SH-SY5Y (cell line): ENCODE measurements around the gene PCNX2.

Experiments used
- GATA2 ChIP-seq: IDR thresholded peaks from 2 replicates; pipeline ENCODE4 v1.6.1; 2011; ENCODE audit warnings: mild to moderate bottlenecking, low read depth, low read length
- GATA3 ChIP-seq: IDR thresholded peaks from 2 replicates; pipeline ENCODE4 v1.6.1; 2011; ENCODE audit warnings: low read depth, mild to moderate bottlenecking, low read length, moderate library complexity

PCNX2 gene

GRCh38 chr1:233238884-233239431 lies 56.6 kb downstream of the PCNX2 start:
- TF ChIP-seq GATA3 = no peak
- TF ChIP-seq GATA2 = no peak

GRCh38 chr1:233237647-233238046 lies 57.9 kb downstream of the PCNX2 start:
- TF ChIP-seq GATA3 = no peak

- no peak for TF ChIP-seq GATA2
- no peak for TF ChIP-seq GATA3
These were observed 62.0 kb downstream of the PCNX2 start for GRCh38 chr1:233233508-233234040.

- TF ChIP-seq GATA3 = no peak
- TF ChIP-seq GATA2 = no peak
These were observed 65.5 kb downstream of the PCNX2 start for GRCh38 chr1:233230011-233230410.

GRCh38 chr1:233229288-233229687 lies 66.2 kb downstream of the PCNX2 start:
- TF ChIP-seq GATA3 = no peak
- no peak for TF ChIP-seq GATA2

- TF ChIP-seq GATA3 (no peak), GATA2 (no peak)
These were observed 67.5 kb downstream of the PCNX2 start for GRCh38 chr1:233227930-233228465.

GRCh38 chr1:233224311-233224710 lies 71.2 kb downstream of the PCNX2 start:
- TF ChIP-seq GATA3 (no peak), GATA2 (no peak)

- no peak for TF ChIP-seq GATA3
These were observed 77.7 kb downstream of the PCNX2 start for GRCh38 chr1:233217832-233218231.

GRCh38 chr1:233216009-233216408 lies 79.5 kb downstream of the PCNX2 start:
- no peak for TF ChIP-seq GATA2
- TF ChIP-seq GATA3 = no peak

- TF ChIP-seq GATA3 (no peak), GATA2 (no peak)
These were observed 80.3 kb downstream of the PCNX2 start for GRCh38 chr1:233215135-233215760.

GRCh38 chr1:233211595-233211994 lies 83.9 kb downstream of the PCNX2 start:
- TF ChIP-seq GATA3 (no peak), GATA2 (no peak)

- no peak for TF ChIP-seq GATA2
- TF ChIP-seq GATA3 = no peak
These were observed 84.4 kb downstream of the PCNX2 start for GRCh38 chr1:233211106-233211505.

GRCh38 chr1:233209481-233209880 lies 86.0 kb downstream of the PCNX2 start:
- no peak for TF ChIP-seq GATA3
- no peak for TF ChIP-seq GATA2

- peak; percentile 30; the same call in 1 of the 2 replicates for TF ChIP-seq GATA3
- no peak for TF ChIP-seq GATA2
These were observed 86.8 kb downstream of the PCNX2 start for GRCh38 chr1:233208687-233209086.

- TF ChIP-seq GATA3 = no peak
These were observed 97.6 kb downstream of the PCNX2 start for GRCh38 chr1:233197940-233198339.
